LNCAP (cell line): ENCODE results near the gene MEGF6.

ENCODE experiments used
- TF ChIP-seq, protein P1 (sequence below): fragments of 450-650 bp; IDR thresholded peaks from 2 replicates; pipeline ENCODE4 v1.5.1; 2017; ENCODE audit warnings: mild to moderate bottlenecking

MEGF6 gene

DNA sequence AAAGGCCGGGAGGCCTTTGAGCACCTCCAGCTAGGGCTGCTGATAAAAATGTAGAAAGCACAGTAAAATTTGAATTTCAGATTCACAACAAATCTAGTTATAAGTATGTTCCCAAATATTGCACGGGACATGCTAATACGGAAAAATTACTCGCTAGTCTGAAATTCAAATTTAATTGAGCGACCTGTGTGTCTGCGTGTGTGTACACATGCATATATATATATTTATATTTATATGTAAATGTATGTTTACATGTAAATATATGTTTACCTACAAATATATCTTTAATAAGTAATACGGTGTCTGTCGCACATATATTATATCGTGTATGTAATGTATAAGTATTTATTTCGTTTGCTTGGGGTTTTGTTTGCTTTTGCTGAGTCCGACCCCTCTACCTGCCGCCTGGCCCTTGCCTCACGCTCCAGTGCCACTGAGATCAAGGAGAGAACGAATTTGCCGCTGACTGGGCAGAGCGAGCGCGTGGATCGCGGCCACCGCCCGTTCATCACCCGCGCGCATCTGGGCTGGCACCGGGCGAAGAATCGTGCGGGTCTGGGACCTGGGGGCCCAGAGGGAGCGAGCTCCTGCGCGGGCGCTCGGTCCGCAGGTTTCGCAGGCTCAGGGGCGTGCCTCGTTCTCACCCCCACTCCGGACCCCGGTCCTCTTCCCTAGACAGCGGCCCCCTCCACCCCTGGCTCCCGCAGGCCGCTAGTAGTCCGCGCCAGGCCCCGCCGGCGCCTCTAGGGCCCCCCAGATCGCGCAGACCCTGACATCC is 39.1 kb upstream of the MEGF6 start:
- TF ChIP-seq, protein P1, sequence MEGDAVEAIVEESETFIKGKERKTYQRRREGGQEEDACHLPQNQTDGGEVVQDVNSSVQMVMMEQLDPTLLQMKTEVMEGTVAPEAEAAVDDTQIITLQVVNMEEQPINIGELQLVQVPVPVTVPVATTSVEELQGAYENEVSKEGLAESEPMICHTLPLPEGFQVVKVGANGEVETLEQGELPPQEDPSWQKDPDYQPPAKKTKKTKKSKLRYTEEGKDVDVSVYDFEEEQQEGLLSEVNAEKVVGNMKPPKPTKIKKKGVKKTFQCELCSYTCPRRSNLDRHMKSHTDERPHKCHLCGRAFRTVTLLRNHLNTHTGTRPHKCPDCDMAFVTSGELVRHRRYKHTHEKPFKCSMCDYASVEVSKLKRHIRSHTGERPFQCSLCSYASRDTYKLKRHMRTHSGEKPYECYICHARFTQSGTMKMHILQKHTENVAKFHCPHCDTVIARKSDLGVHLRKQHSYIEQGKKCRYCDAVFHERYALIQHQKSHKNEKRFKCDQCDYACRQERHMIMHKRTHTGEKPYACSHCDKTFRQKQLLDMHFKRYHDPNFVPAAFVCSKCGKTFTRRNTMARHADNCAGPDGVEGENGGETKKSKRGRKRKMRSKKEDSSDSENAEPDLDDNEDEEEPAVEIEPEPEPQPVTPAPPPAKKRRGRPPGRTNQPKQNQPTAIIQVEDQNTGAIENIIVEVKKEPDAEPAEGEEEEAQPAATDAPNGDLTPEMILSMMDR, result no peak

DNA sequence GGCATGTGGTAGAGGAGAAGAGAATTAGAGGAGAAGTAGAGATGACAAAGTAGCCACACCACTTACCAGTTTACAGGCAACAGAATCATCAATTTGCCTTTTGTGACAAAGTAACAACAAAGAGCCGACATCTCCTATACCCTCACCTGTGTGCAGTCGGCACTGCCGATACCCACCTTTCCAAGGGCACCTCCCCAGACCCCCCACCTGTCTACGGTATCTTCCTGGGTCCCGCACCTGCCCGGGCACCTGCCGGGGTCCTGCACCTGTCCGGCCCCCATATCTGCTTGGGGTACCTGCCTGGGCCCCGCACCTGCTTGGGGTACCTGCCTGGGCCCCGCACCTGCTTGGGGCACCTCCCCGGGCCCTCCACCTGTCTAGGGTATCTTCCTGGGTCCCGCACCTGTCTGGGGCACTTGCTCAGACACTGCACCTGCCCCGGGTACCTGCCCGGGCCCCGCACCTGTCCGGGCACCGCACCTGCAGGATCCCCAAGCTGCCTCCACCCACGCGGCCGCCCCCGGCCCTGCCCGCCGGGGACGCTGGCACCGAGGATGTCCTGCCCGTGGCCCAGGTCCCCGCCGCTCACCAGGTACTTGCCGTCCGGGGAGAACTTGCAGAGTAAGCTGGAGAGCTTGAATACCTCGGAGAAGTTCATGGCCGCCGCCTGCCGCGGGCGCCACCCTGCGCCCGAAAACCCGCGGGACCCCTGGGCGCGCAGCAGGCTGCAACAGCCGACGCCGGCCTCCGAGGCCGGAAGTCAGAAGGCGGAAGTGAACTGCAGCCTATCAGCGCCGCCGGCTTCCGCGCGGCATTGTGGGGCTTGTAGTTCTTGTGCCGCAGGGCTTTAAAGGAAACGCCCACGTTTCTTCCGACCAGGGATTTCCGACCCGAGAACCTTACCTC is 38.3 kb upstream of the MEGF6 start, which contains the start of gene WRAP73:
Gene WRAP73 (minus strand): TSS at position 762 of the 906 bp plus-strand sequence. CDS start 104 bp downstream, at position 658.
- TF ChIP-seq, protein P1, result peak; percentile 30; the same call in 1 of the 2 replicates

DNA sequence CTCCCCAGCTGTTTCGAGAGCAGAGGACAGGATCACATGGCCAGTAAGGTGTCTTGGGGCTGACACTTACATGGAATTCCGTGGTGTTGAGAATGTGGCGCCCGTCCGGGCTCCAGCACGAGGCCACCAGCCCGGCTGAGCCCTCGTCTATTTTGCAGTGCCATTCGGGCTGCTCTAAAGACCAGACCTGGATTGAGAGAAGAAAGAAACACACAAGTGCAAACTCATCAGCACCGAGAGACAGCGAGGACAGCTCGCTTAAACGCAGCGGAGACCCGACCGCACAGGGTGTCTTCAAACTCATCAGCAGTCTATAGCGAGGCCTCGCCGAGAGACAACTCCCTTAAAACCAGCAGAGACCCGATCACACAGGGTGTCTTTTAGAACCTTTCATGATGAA is 35.3 kb upstream of the MEGF6 start:
- TF ChIP-seq, protein P1, result no peak

DNA sequence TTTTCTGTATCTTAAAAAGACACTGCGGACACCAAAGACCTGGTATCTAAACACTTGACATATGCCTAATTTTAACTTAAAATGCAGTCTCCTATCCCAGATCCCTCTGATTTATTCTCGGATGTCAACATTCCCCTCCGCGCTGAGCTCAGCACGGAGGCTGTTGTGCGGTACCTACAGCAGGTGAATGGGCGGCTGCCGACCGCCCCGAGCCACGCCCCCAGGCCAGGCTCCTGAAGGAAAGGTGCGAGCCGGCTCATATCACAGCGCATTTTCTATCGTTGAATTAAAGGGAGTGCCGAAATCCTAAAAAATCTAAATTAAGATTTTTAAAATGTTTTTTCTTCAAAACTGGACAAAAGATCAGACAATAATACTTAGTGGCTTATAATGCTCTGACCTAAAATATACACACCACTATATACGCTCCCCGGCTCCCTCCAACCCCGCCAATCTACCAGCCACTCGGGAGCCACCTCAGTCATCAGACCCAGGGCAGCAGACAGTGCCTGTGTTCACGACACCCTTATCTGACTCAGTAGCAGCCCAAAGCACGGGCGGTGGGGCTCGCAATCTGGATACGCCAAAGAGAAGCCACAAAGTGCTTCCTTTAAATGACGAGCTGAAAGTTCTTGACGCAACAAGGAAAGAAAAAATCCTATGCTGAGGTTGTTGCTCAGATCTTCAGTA is 34.5 kb upstream of the MEGF6 start:
- TF ChIP-seq, protein P1, result no peak

DNA sequence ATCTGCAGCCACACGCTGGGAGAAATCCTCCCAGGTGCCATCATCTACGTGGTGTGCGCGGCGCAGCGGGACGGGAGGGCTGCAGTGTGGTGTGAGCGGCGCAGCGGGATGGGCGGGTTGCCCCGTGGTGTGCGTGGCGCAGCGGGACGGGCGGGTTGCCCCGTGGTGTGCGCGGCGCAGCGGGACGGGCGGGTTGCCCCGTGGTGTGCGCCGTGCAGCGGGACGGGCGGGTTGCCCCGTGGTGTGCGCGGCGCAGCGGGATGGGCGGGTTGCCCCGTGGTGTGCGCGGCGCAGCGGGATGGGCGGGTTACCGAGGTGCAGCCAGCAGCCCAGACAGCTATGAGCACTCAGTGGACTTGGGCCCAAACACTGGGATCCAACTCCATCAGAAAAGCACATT is 33.9 kb upstream of the MEGF6 start:
- TF ChIP-seq, protein P1, result no peak

DNA sequence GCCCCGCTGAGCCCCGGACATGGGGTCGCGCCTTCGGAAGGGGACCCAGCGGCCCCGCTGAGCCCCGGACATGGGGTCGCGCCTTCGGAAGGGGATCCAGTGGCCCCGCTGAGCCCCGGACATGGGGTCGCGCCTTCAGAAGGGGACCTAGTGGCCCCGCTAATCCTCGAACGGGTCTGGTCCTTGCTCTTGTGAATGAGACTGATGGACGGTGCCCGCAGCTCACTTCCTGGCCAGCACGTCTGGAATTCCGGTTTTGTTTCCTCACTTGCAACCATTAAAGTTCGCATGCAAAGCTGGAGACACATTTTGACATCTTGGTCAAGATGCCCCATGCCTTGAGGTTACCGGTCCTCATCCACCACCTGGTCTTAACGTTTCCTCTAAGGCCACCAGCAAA is 33.0 kb upstream of the MEGF6 start:
- TF ChIP-seq, protein P1, result no peak

DNA sequence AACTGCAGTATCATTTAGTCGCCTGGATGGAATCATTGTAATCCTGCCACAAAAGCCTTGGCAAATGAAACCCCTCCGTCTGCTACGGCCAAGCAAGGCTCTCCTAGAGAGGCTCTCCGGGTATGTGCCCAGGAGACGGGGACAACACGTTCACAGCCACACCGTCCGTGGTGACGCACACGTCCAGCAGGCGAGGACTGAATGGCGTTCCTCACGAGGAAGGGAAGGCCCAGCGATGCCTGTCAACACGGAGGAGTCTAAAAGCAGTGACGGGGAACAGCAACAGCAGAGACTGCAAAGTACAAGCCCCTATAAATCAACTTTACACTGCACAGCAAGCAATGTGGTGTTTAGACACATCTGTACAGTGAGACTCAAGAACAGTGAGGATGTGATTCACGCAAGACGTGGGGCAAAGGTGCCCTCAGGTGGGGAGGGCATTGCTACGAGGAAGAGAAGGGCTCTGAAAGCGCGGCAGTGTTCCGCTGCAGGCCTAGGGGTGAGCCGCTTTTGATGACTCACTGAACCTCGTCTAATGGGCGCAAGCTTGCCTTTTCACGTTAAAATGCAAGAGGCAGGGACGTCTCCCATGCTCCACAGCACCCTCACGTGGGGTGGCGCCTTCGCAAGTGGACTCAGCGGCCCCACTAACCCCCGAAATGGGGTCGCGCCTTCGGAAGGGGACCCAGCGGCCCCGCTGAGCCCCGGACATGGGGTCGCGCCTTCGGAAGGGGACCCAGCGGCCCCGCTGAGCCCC is 31.8 kb upstream of the MEGF6 start:
- TF ChIP-seq, protein P1, result no peak
